Gastrocnemius medialis (tissue), 4 donors: ENCODE data around the gene ACAD11.

Source experiments
- CTCF ChIP-seq, 5 experiments: fragments of 450-650 bp in 3 of 5; fragments of 200-600 bp in 2 of 5; sonication (generic) in 2 of 5; IDR thresholded peaks in 4 of 5; conservative IDR thresholded peaks in 1 of 5; 1 replicate in 4 of 5; 2 replicates in 1 of 5; pipeline ENCODE4 v1.5.1; 2016 to 2019; ENCODE audit warnings: antibody characterized with exemption in 5 of 5, mild to moderate bottlenecking in 3 of 5, moderate library complexity in 3 of 5
- POLR2A ChIP-seq, 2 donors: fragments of 450-650 bp; IDR thresholded peaks; one replicate each; pipeline ENCODE4 v1.6.1; 2017; ENCODE audit warnings: antibody characterized with exemption in 2 of 2, mild to moderate bottlenecking in 2 of 2, moderate library complexity in 2 of 2

DNA sequence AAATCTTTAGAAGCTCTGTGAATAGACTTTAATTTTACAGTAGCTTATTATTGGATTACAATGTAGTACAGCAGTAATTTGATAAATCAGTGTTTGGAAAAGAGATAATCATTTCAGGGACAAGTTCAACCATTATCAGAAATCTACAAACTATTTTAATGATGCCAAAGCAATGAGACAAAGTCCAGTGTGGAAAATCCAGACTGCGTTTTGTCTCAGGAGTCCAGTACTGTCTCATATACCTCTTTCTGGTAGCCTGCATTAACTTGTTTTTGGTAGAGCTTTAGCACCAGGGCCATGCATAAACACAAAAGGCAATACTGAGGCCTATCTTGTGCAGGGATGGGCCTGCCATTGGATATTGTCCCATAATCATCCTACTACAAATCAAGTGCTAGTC, 42.8 kb downstream of the ACAD11 start:
- TF ChIP-seq CTCF (IDR thresholded peaks at IDR 0.05 in 4 of 5, conservative IDR thresholded peaks at IDR 0.05 in 1 of 5) (no peak), POLR2A (IDR thresholded peaks at IDR 0.05) (no peak)
